K562 (cell line): ENCODE data around the gene CST8. TPM values are rescaled to one million over a fixed set of nuclear protein-coding genes. Genes with fewer than 3 reads are reported as not detected.

Experiments
- ATAC-seq: fragments of 200-7000 bp; cut with Tn5 transposase; 3 replicates; pipeline ENCODE4 v1.9.1; 2020; ENCODE audit warnings: moderate library complexity
- BruUV-seq: library from RNA; stranded (reverse); fragments of 400-500 nt; replicated peaks from 2 replicates; lab custom pipeline; 2021; lab: Mats Ljungman, UMichigan
- CTCF ChIA-PET: fragments of 300-600 bp; formaldehyde crosslinking; extraction: SDS; loops from one replicate; lab custom pipeline; 2021; ENCODE audit warnings: low intra/inter-chr PET ratio; lab: Yijun Ruan, JAX
- POLR2A ChIA-PET: fragments of 300-600, 350-650 bp; sonication (Branson Sonifier 250); formaldehyde crosslinking; extraction: SDS; loops from one replicate; lab custom pipeline; 2021; ENCODE audit warnings: antibody characterized with exemption, inconsistent platforms; lab: Yijun Ruan, JAX
- DNase-seq, 4 experiments: peaks; one replicate each; pipeline versions ENCODE4 v3.0.0 to v3.0.0-alpha.2; 2011 to 2018; ENCODE audit warnings: low spot score in 3 of 4, mixed read lengths in 3 of 4; ENCODE audit errors: extremely low read depth in 1 of 4
- FAIRE-seq: peaks from 2 replicates; lab custom pipeline; 2011; peaks lifted over from hg19 to GRCh38; lab: Jason Lieb, UNC
- H2AFZ ChIP-seq: 2 replicates; pipeline ENCODE4 v1.6.0; 2011; ENCODE audit warnings: low read depth, low read length, control low read depth, inconsistent platforms
- H3K27ac ChIP-seq: fragments of 200-600 bp; 3 replicates; pipeline ENCODE4 v1.8.0; 2011; ENCODE audit warnings: low read depth, mild to moderate bottlenecking, control low read depth, inconsistent platforms, low read length, moderate library complexity, mixed read lengths; ENCODE audit errors: extremely low read depth
- H3K27me3 ChIP-seq, 2 experiments: fragments of 300-600 bp in 1 of 2; 2 replicates in 1 of 2; 3 replicates in 1 of 2; pipeline versions ENCODE4 v1.6.0 to v1.8.0; 2011; ENCODE audit warnings: inconsistent platforms in 2 of 2, low read length in 2 of 2, mild to moderate bottlenecking in 1 of 2, mixed read lengths in 1 of 2, moderate library complexity in 1 of 2; ENCODE audit not compliant: control insufficient read depth in 2 of 2, insufficient read depth in 2 of 2
- H3K36me3 ChIP-seq: fragments of 300-600 bp; 3 replicates; pipeline ENCODE4 v1.8.0; 2011; ENCODE audit warnings: mild to moderate bottlenecking, low read length, inconsistent platforms; ENCODE audit not compliant: control insufficient read depth, insufficient read depth
- H3K4me1 ChIP-seq, 2 experiments: fragments of 200-600 bp in 1 of 2; replicated peaks in 1 of 2; 2 replicates in 1 of 2; 3 replicates in 1 of 2; pipeline versions ENCODE4 v1.5.1 to v1.8.0; 2011; ENCODE audit warnings: inconsistent platforms in 2 of 2, low read length in 2 of 2, mild to moderate bottlenecking in 1 of 2, mixed read lengths in 1 of 2, moderate library complexity in 1 of 2; ENCODE audit not compliant: control insufficient read depth in 2 of 2, insufficient read depth in 2 of 2
- H3K4me2 ChIP-seq: 2 replicates; pipeline ENCODE4 v1.6.1; 2011; ENCODE audit warnings: low read length, control low read depth, inconsistent platforms, mixed read lengths; ENCODE audit not compliant: insufficient read depth
- H3K4me3 ChIP-seq: fragments of 200-600 bp; sonication (generic), shearing (Covaris generic); 2 replicates; pipeline ENCODE4 v1.5.1; 2016; ENCODE audit warnings: control low read depth, inconsistent platforms
- H3K79me2 ChIP-seq: fragments of 200-600 bp; 3 replicates; pipeline ENCODE4 v1.8.0; 2011; ENCODE audit warnings: low read length, inconsistent platforms; ENCODE audit not compliant: control insufficient read depth, insufficient read depth
- H3K9ac ChIP-seq, 2 experiments: 2 replicates each; pipeline versions ENCODE4 v1.6.0 to v1.6.1; 2011; ENCODE audit warnings: low read depth in 2 of 2, low read length in 2 of 2, control low read depth in 1 of 2, inconsistent platforms in 1 of 2, mild to moderate bottlenecking in 1 of 2, mixed read lengths in 1 of 2; ENCODE audit not compliant: insufficient read depth in 1 of 2
- H3K9me1 ChIP-seq: one replicate; pipeline ENCODE4 v1.6.0; 2011; ENCODE audit warnings: inconsistent platforms, mild to moderate bottlenecking, low read length, moderate library complexity; ENCODE audit not compliant: control insufficient read depth, insufficient read depth
- H3K9me3 ChIP-seq: replicated peaks from 2 replicates; pipeline ENCODE4 v1.5.1; 2011; ENCODE audit warnings: low read depth, low read length, inconsistent platforms; ENCODE audit not compliant: control insufficient read depth, insufficient read depth
- H4K20me1 ChIP-seq: replicated peaks from 2 replicates; pipeline ENCODE4 v1.6.1; 2011; ENCODE audit warnings: low read length, inconsistent platforms, mixed read lengths; ENCODE audit not compliant: control insufficient read depth, insufficient read depth
- CEBPG ChIP-seq, 3 experiments: fragments of 200-800 bp in 1 of 3; sonication (Bioruptor generic) in 1 of 3; sonication (generic) in 1 of 3; formaldehyde crosslinking in 1 of 3; IDR thresholded peaks in 2 of 3; conservative IDR thresholded peaks in 1 of 3; 2 replicates each; pipeline versions ENCODE4 v1.6.1 to v1.8.0; 2016 to 2022; ENCODE audit warnings: missing compliant biosample characterization in 2 of 3, missing genetic modification characterization in 2 of 3, mild to moderate bottlenecking in 1 of 3, missing genetic modification reagents in 1 of 3
- CXXC5 ChIP-seq: fragments of 250-450 bp; sonication (Bioruptor Pico); IDR thresholded peaks from 2 replicates; pipeline ENCODE4 v1.8.0; 2022; ENCODE audit warnings: inconsistent platforms, mild to moderate bottlenecking, moderate library complexity
- NFIX ChIP-seq: fragments of 250-450 bp; sonication (Bioruptor Pico); IDR thresholded peaks from 2 replicates; pipeline ENCODE4 v1.4.0; 2020; ENCODE audit warnings: low read depth, mild to moderate bottlenecking, moderate library complexity
- TAF7 ChIP-seq: fragments of 450-650 bp; IDR thresholded peaks from 2 replicates; pipeline ENCODE4 v1.6.1; 2016; ENCODE audit warnings: missing genetic modification characterization, missing compliant biosample characterization
- ZKSCAN3 ChIP-seq: fragments of 250-450 bp; sonication (Bioruptor Pico); IDR thresholded peaks from 2 replicates; pipeline ENCODE4 v1.4.0; 2020
- ZNF140 ChIP-seq: fragments of 250-450 bp; sonication (Bioruptor Pico); IDR thresholded peaks from 2 replicates; pipeline ENCODE4 v1.8.0; 2021; ENCODE audit warnings: moderate library complexity, mild to moderate bottlenecking, inconsistent platforms
- WGBS: fragments of 100-300 bp; shearing (Covaris generic); methylation state at CpG from one replicate; pipeline ENCODE4 v1.1.6; 2016; ENCODE audit warnings: low coverage, mixed read lengths; ENCODE audit not compliant: insufficient coverage; ENCODE audit errors: missing lambda C conversion rate; 5-methylcytosine and 5-hydroxymethylcytosine counted together
- in situ Hi-C: fragments of 300-500 bp; cut with MboI; formaldehyde crosslinking; loops from 4 replicates; pipeline ENCODE4 v1.15.0; 2018; ENCODE audit warnings: inconsistent platforms, mixed read lengths
- intact Hi-C: fragments of 100-400 bp; cut with micrococcal nuclease; formaldehyde crosslinking; loops from 2 replicates; pipeline ENCODE4 v1.14.2; 2022
- polyA plus RNA-seq, 8 experiments: library from polyadenylated mRNA; depleted of rRNA in 4 of 8; stranded (reverse) in 5 of 8; unstranded in 3 of 8; fragments of >200 nt; fragmentation: Nextera tagmentation in 2 of 8; fragmentation: Illumina TruSeq in 1 of 8; extraction: Ambion mirVana in 2 of 8; extraction: Trizol in 1 of 8; gene quantifications; 2 replicates each; pipeline versions ENCODE4 v1.2.1 to v1.2.3, GENCODE V29; 2011 to 2014; ENCODE audit warnings: inconsistent platforms in 1 of 8, missing spikeins in 1 of 8
- total RNA-seq, 7 experiments: library from RNA; depleted of rRNA in 6 of 7; stranded (reverse); fragments of >200 nt in 6 of 7; fragmentation: Illumina TruSeq in 2 of 7; extraction: Trizol in 2 of 7; gene quantifications; 2 replicates each; pipeline versions ENCODE4 v1.2.1 to v1.2.3, GENCODE V29; 2011 to 2021; ENCODE audit warnings: low replicate concordance in 1 of 7
- TF ChIP-seq, protein P1 (sequence below), 3 experiments: fragments of 200-800 bp in 1 of 3; fragments of 250-450 bp in 1 of 3; fragments of 450-650 bp in 1 of 3; sonication (Bioruptor Pico) in 1 of 3; sonication (Bioruptor generic) in 1 of 3; formaldehyde crosslinking in 1 of 3; IDR thresholded peaks; 2 replicates each; pipeline versions ENCODE4 v1.6.1 to v1.8.0; 2016 to 2022; ENCODE audit warnings: mild to moderate bottlenecking in 2 of 3, missing genetic modification characterization in 2 of 3, missing compliant biosample characterization in 1 of 3, moderate library complexity in 1 of 3
- TF ChIP-seq, protein P2 (sequence below): fragments of 250-450 bp; sonication (Bioruptor Pico); IDR thresholded peaks from 2 replicates; pipeline ENCODE4 v1.4.0; 2020; ENCODE audit warnings: mild to moderate bottlenecking
- TF ChIP-seq, protein P3 (sequence below): fragments of 250-450 bp; sonication (Bioruptor Pico); IDR thresholded peaks from 2 replicates; pipeline ENCODE4 v1.9.0; 2021; ENCODE audit warnings: mild to moderate bottlenecking
- TF ChIP-seq, protein P4 (sequence below): fragments of 250-450 bp; sonication (Bioruptor Pico); IDR thresholded peaks from 2 replicates; pipeline ENCODE4 v1.5.0; 2021

The CST8 gene
- total and polyA plus RNA-seq, 9 of the 15 experiments (the other 6 are each of a cell fraction or from before 2014, with no cell fraction given) = not detected

DNA sequence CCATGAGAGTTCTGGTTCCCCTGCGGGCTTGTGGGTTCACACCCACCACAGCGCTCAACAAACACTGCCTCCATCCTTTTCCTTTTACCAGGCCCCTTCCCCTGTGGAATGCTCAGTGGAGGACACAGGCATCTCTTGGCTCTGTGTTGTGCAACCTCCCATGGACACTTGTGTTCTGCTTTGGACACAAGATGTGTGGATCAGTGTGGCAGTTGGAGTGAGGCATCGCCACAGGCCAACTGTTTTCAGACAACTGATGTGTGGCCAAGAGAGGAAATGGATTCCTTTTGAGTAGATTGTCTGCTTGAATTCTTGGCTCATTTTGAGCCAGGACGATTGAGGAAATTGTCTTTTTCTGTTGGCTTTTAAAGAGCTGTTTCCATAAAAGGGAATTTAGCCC is 26.8 kb downstream of the CST8 start:
- H2AFZ ChIP-seq = no peak overlapping the region
- H3K4me2 ChIP-seq = no peak overlapping the region
- H4K20me1 ChIP-seq = no peaks in the 10 kb centered on the region
- ATAC-seq (no peak), DNase-seq (no peak), FAIRE-seq (no peak)
- in situ Hi-C loops (no loop called here), intact Hi-C loops (no loop called here)
- no peak for TF ChIP-seq ZKSCAN3 (CRISPR knock-in tag)
- no peak for TF ChIP-seq CXXC5 (CRISPR knock-in tag)
- TF ChIP-seq, protein P1, sequence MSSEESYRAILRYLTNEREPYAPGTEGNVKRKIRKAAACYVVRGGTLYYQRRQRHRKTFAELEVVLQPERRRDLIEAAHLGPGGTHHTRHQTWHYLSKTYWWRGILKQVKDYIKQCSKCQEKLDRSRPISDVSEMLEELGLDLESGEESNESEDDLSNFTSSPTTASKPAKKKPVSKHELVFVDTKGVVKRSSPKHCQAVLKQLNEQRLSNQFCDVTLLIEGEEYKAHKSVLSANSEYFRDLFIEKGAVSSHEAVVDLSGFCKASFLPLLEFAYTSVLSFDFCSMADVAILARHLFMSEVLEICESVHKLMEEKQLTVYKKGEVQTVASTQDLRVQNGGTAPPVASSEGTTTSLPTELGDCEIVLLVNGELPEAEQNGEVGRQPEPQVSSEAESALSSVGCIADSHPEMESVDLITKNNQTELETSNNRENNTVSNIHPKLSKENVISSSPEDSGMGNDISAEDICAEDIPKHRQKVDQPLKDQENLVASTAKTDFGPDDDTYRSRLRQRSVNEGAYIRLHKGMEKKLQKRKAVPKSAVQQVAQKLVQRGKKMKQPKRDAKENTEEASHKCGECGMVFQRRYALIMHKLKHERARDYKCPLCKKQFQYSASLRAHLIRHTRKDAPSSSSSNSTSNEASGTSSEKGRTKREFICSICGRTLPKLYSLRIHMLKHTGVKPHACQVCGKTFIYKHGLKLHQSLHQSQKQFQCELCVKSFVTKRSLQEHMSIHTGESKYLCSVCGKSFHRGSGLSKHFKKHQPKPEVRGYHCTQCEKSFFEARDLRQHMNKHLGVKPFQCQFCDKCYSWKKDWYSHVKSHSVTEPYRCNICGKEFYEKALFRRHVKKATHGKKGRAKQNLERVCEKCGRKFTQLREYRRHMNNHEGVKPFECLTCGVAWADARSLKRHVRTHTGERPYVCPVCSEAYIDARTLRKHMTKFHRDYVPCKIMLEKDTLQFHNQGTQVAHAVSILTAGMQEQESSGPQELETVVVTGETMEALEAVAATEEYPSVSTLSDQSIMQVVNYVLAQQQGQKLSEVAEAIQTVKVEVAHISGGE (CRISPR knock-in tag; IDR thresholded peaks at IDR 0.05) = no peak
- TF ChIP-seq ZNF140 (CRISPR knock-in tag) = no peak
- no peak for TF ChIP-seq CEBPG (CRISPR knock-in tag; IDR thresholded peaks at IDR 0.05)
- TF ChIP-seq CEBPG (tag; conservative IDR thresholded peaks at IDR 0.05 in 1 of 2, IDR thresholded peaks at IDR 0.05 in 1 of 2) = no peak
- TF ChIP-seq, protein P2, sequence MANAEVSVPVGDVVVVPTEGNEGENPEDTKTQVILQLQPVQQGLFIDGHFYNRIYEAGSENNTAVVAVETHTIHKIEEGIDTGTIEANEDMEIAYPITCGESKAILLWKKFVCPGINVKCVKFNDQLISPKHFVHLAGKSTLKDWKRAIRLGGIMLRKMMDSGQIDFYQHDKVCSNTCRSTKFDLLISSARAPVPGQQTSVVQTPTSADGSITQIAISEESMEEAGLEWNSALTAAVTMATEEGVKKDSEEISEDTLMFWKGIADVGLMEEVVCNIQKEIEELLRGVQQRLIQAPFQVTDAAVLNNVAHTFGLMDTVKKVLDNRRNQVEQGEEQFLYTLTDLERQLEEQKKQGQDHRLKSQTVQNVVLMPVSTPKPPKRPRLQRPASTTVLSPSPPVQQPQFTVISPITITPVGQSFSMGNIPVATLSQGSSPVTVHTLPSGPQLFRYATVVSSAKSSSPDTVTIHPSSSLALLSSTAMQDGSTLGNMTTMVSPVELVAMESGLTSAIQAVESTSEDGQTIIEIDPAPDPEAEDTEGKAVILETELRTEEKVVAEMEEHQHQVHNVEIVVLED = no peak
- TF ChIP-seq NFIX (CRISPR knock-in tag) = no peak
- TF ChIP-seq TAF7 (tag) = no peak
- TF ChIP-seq, protein P3, sequence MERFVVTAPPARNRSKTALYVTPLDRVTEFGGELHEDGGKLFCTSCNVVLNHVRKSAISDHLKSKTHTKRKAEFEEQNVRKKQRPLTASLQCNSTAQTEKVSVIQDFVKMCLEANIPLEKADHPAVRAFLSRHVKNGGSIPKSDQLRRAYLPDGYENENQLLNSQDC = no peak
- TF ChIP-seq, protein P4, sequence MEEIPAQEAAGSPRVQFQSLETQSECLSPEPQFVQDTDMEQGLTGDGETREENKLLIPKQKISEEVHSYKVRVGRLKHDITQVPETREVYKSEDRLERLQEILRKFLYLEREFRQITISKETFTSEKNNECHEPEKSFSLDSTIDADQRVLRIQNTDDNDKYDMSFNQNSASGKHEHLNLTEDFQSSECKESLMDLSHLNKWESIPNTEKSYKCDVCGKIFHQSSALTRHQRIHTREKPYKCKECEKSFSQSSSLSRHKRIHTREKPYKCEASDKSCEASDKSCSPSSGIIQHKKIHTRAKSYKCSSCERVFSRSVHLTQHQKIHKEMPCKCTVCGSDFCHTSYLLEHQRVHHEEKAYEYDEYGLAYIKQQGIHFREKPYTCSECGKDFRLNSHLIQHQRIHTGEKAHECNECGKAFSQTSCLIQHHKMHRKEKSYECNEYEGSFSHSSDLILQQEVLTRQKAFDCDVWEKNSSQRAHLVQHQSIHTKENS (CRISPR knock-in tag) = no peak
- POLR2A ChIA-PET = no interaction called here
- H3K27ac ChIP-seq = no peak overlapping the region
- H3K79me2 ChIP-seq = no peaks in the 10 kb centered on the region
- no peaks in the 10 kb centered on the region for H3K36me3 ChIP-seq
- no TSS peak for BruUV-seq
- H3K9ac ChIP-seq = no peak overlapping the region
- peaks cover 0 to 19% of the 10 kb centered on the region in 2 experiments; a peak in 2 of 5 replicates for H3K27me3 ChIP-seq
- WGBS = 0% methylated on average over 2 of the region's 4 CpGs
- no peaks in the 10 kb centered on the region for H3K4me1 ChIP-seq
- CTCF ChIA-PET = no interaction called here
- H3K9me3 ChIP-seq = no peaks in the 10 kb centered on the region
- H3K9me1 ChIP-seq = no peaks in the 10 kb centered on the region
- no peak overlapping the region for H3K4me3 ChIP-seq
